A549 (cell line): ENCODE measurements around the gene MT1H. TPM values are rescaled to one million over a fixed set of nuclear protein-coding genes. Genes with fewer than 3 reads are reported as not detected.

Source experiments
- ATAC-seq, 2 experiments: fragments of 200-7000 bp in 1 of 2; fragments of >200 bp in 1 of 2; cut with Nextera tagmentation in 1 of 2; cut with Tn5 transposase in 1 of 2; 3 replicates each; pipeline versions ENCODE4 v1.8.0 to v1.9.1; 2018 to 2020; ENCODE audit warnings: mild to moderate bottlenecking in 1 of 2, moderate library complexity in 1 of 2
- CTCF ChIA-PET: fragments of 300-600 bp; sonication (Branson Sonifier 250); formaldehyde crosslinking; extraction: SDS; loops from one replicate; lab custom pipeline; 2021; ENCODE audit warnings: antibody characterized with exemption, inconsistent platforms; lab: Yijun Ruan, JAX
- POLR2A ChIA-PET: fragments of 350-600 bp; formaldehyde crosslinking; extraction: SDS; loops from one replicate; lab custom pipeline; 2021; ENCODE audit warnings: antibody characterized with exemption, inconsistent platforms; lab: Yijun Ruan, JAX
- DNase-seq, 2 experiments: peaks; one replicate each; pipeline versions ENCODE4 v3.0.0 to v3.0.0-alpha.2; 2011 to 2016; ENCODE audit warnings: low read depth in 1 of 2, low spot score in 1 of 2
- FAIRE-seq: peaks from 2 replicates; lab custom pipeline; 2011; peaks lifted over from hg19 to GRCh38; lab: Jason Lieb, UNC
- H3K27ac ChIP-seq, 2 experiments: fragments of >200 bp; sonication (Bioruptor Twin); formaldehyde crosslinking; 3 replicates each; pipeline ENCODE4 v1.5.1; 2016 to 2017
- H3K4me1 ChIP-seq: fragments of >200 bp; sonication (Bioruptor Twin); formaldehyde crosslinking; 3 replicates; pipeline ENCODE4 v1.6.1; 2016
- H3K4me2 ChIP-seq: fragments of >200 bp; sonication (Bioruptor Twin); formaldehyde crosslinking; 3 replicates; pipeline ENCODE4 v1.6.1; 2016
- H3K4me3 ChIP-seq: fragments of >200 bp; sonication (Bioruptor Twin); formaldehyde crosslinking; 3 replicates; pipeline ENCODE4 v1.5.1; 2016
- H3K9me3 ChIP-seq: fragments of >200 bp; sonication (Bioruptor Twin); formaldehyde crosslinking; 3 replicates; pipeline ENCODE4 v1.6.1; 2016
- BCL3 ChIP-seq: fragments of >200 bp; sonication (Bioruptor Twin); formaldehyde crosslinking; IDR thresholded peaks from 3 replicates; pipeline ENCODE4 v1.6.1; 2016
- CBX2 ChIP-seq: fragments of 200-600 bp; sonication (generic); IDR thresholded peaks from 2 replicates; pipeline ENCODE4 v1.6.1; 2016; ENCODE audit warnings: low read depth, mild to moderate bottlenecking, borderline replicate concordance
- CEBPB ChIP-seq, 2 experiments: fragments of >200 bp in 1 of 2; sonication (Bioruptor Twin) in 1 of 2; formaldehyde crosslinking in 1 of 2; IDR thresholded peaks; 2 replicates each; pipeline ENCODE4 v1.6.1; 2012 to 2016
- CHD4 ChIP-seq: fragments of 200-600 bp; sonication (generic); IDR thresholded peaks from 2 replicates; pipeline ENCODE4 v1.6.1; 2016; ENCODE audit warnings: antibody characterized with exemption, mild to moderate bottlenecking, borderline replicate concordance
- CTCF ChIP-seq: fragments of >200 bp; sonication (Bioruptor Twin); formaldehyde crosslinking; IDR thresholded peaks from 3 replicates; pipeline ENCODE4 v1.5.1; 2016
- E2F6 ChIP-seq: IDR thresholded peaks from 2 replicates; pipeline ENCODE4 v1.6.1; 2012; ENCODE audit warnings: low read depth, borderline replicate concordance
- EHF ChIP-seq: fragments of 250-450 bp; sonication (Bioruptor Pico); IDR thresholded peaks from 2 replicates; pipeline ENCODE4 v1.5.0; 2020; ENCODE audit warnings: mild to moderate bottlenecking
- ESRRA ChIP-seq: fragments of 150-350 bp; IDR thresholded peaks from 2 replicates; pipeline ENCODE4 v1.6.1; 2014; ENCODE audit warnings: mild to moderate bottlenecking, low read length, borderline replicate concordance
- FOSL2 ChIP-seq, 2 experiments: fragments of 450-650 bp in 1 of 2; fragments of >200 bp in 1 of 2; sonication (Bioruptor Twin) in 1 of 2; formaldehyde crosslinking; IDR thresholded peaks; 2 replicates each; pipeline versions ENCODE4 v1.5.0 to v1.6.1; 2016 to 2020; ENCODE audit warnings: mild to moderate bottlenecking in 1 of 2, moderate library complexity in 1 of 2
- FOXS1 ChIP-seq: fragments of 250-450 bp; sonication (Bioruptor Pico); IDR thresholded peaks from 2 replicates; pipeline ENCODE4 v1.5.0; 2020; ENCODE audit warnings: mild to moderate bottlenecking, moderate library complexity
- HDAC2 ChIP-seq: fragments of 200-600 bp; sonication (generic); IDR thresholded peaks from 2 replicates; pipeline ENCODE4 v1.6.1; 2016
- HES2 ChIP-seq: fragments of >200 bp; sonication (Bioruptor Twin); formaldehyde crosslinking; IDR thresholded peaks from 2 replicates; pipeline ENCODE4 v1.6.1; 2016
- JUN ChIP-seq, 2 experiments: fragments of >200 bp; sonication (Bioruptor Twin); formaldehyde crosslinking; IDR thresholded peaks; 2 replicates in 1 of 2; 3 replicates in 1 of 2; pipeline ENCODE4 v1.6.1; 2016 to 2017
- KDM1A ChIP-seq: fragments of 200-600 bp; sonication (generic); IDR thresholded peaks from 2 replicates; pipeline ENCODE4 v1.6.1; 2016; ENCODE audit warnings: low read depth, mild to moderate bottlenecking
- KDM5A ChIP-seq: fragments of 200-600 bp; sonication (generic); IDR thresholded peaks from 2 replicates; pipeline ENCODE4 v1.6.1; 2016; ENCODE audit warnings: antibody characterized with exemption, mild to moderate bottlenecking
- MYC ChIP-seq: IDR thresholded peaks from 2 replicates; pipeline ENCODE4 v1.6.1; 2012; ENCODE audit warnings: mild to moderate bottlenecking, inconsistent platforms, low read length, improper control_type of control experiment, borderline replicate concordance
- NFE2L2 ChIP-seq: fragments of 150-350 bp; conservative IDR thresholded peaks from 2 replicates; pipeline ENCODE4 v1.6.1; 2014; ENCODE audit warnings: low read length
- NPAS2 ChIP-seq: fragments of 250-450 bp; sonication (Bioruptor Pico); IDR thresholded peaks from 2 replicates; pipeline ENCODE4 v1.8.0; 2022; ENCODE audit warnings: mild to moderate bottlenecking, moderate library complexity, borderline replicate concordance
- NR3C1 ChIP-seq: fragments of >200 bp; sonication (Bioruptor Twin); formaldehyde crosslinking; IDR thresholded peaks from 3 replicates; pipeline ENCODE4 v1.6.1; 2017
- PHF8 ChIP-seq: fragments of 200-600 bp; sonication (generic); IDR thresholded peaks from 2 replicates; pipeline ENCODE4 v1.6.1; 2016; ENCODE audit warnings: low read depth, mild to moderate bottlenecking, antibody characterized with exemption, moderate library complexity, borderline replicate concordance
- POLR2A ChIP-seq: IDR thresholded peaks from 2 replicates; pipeline ENCODE4 v1.6.1; 2012; ENCODE audit warnings: mild to moderate bottlenecking, low read length
- POLR2AphosphoS2 ChIP-seq: conservative IDR thresholded peaks from 2 replicates; pipeline ENCODE4 v1.6.1; 2012; ENCODE audit warnings: low read length, improper control_type of control experiment, inconsistent platforms
- RCOR1 ChIP-seq: fragments of 150-350 bp; IDR thresholded peaks from 2 replicates; pipeline ENCODE4 v1.6.1; 2014; ENCODE audit warnings: antibody characterized with exemption, low read length, low read depth
- RFX5 ChIP-seq: fragments of 450-650 bp; IDR thresholded peaks from 2 replicates; pipeline ENCODE4 v1.7.1; 2014; ENCODE audit warnings: antibody characterized with exemption, mild to moderate bottlenecking, moderate library complexity
- RNF2 ChIP-seq: fragments of 200-600 bp; sonication (generic); IDR thresholded peaks from 2 replicates; pipeline ENCODE4 v1.6.1; 2016; ENCODE audit warnings: low read depth, mild to moderate bottlenecking, antibody characterized with exemption, moderate library complexity, borderline replicate concordance
- TFCP2L1 ChIP-seq: fragments of 250-450 bp; sonication (Bioruptor Pico); IDR thresholded peaks from 2 replicates; pipeline ENCODE4 v1.5.0; 2021; ENCODE audit warnings: mild to moderate bottlenecking
- TP53 ChIP-seq: fragments of 250-450 bp; sonication (Bioruptor Pico); IDR thresholded peaks from 2 replicates; pipeline ENCODE4 v1.5.0; 2021; ENCODE audit warnings: mild to moderate bottlenecking, moderate library complexity
- USF2 ChIP-seq: fragments of 450-650 bp; IDR thresholded peaks from 2 replicates; pipeline ENCODE4 v1.6.1; 2014; ENCODE audit warnings: antibody characterized with exemption
- ZC3H11A ChIP-seq: fragments of 450-650 bp; IDR thresholded peaks from 2 replicates; pipeline ENCODE4 v1.6.1; 2014; ENCODE audit warnings: antibody characterized with exemption, mild to moderate bottlenecking
- ZNF302 ChIP-seq: fragments of 250-450 bp; sonication (Bioruptor Pico); IDR thresholded peaks from 2 replicates; pipeline ENCODE4 v1.9.0; 2021; ENCODE audit warnings: inconsistent platforms, mild to moderate bottlenecking, moderate library complexity
- WGBS: methylation state at CpG from one replicate; pipeline ENCODE4 v1.1.6; 2017; ENCODE audit errors: missing lambda C conversion rate; 5-methylcytosine and 5-hydroxymethylcytosine counted together
- polyA plus RNA-seq, 4 experiments: library from polyadenylated mRNA; depleted of rRNA in 3 of 4; stranded (reverse); fragments of >200 nt; fragmentation: RNase III in 1 of 4; extraction: RNeasy Plus Mini Kit Qiagen cat#74134 plus additional on column Dnase treatment in 1 of 4; gene quantifications; 2 replicates in 3 of 4; 3 replicates in 1 of 4; pipeline ENCODE4 v1.2.3, GENCODE V29; 2011 to 2017

The MT1H gene
- polyA plus RNA-seq, 2 of the 4 experiments (the other 2 are of a cell fraction) = not detected

- H3K27ac ChIP-seq = no peak overlapping the region
- H3K9me3 ChIP-seq = peaks cover 6% of the 10 kb centered on the region; the same call in 1 of the 3 replicates
- H3K4me2 ChIP-seq = no peak overlapping the region
- ChIA-PET POLR2A (no interaction called here), CTCF (interaction anchor here (0.8 to 2.4 kb wide), 10 partner anchors 12 to 365 kb away, joined by 3 to 10 read pairs (median 5); no protein-coding TSS in a partner anchor)
- DNase-seq (no peak), ATAC-seq (no peak), FAIRE-seq (no peak)
- TF ChIP-seq MYC (no peak), CBX2 (no peak), RNF2 (no peak), EHF (CRISPR knock-in tag) (no peak), FOXS1 (CRISPR knock-in tag) (no peak), CTCF (no peak), TFCP2L1 (CRISPR knock-in tag) (no peak), KDM5A (no peak), KDM1A (no peak), HES2 (no peak), HDAC2 (no peak), PHF8 (no peak), RFX5 (no peak), CHD4 (no peak), BCL3 (no peak), POLR2A (no peak), NR3C1 (no peak)
- WGBS = 63% methylated on average over 5 of the region's 5 CpGs
- no peak overlapping the region for H3K4me3 ChIP-seq
- peaks cover 3% of the 10 kb centered on the region for H3K4me1 ChIP-seq
Measured at GRCh38 chr16:56697456-56698155, 28.0 kb downstream of the MT1H start.

GRCh38 chr16:56700195-56700594, 30.6 kb downstream of the MT1H start:
- TF ChIP-seq JUN (IDR thresholded peaks at IDR 0.05) = no peak
- TF ChIP-seq CEBPB (IDR thresholded peaks at IDR 0.05) = peak; percentile 51 to 78; a peak in 3 of 4 replicates
- TF ChIP-seq, all 56 proteins: peak for 1
- 93% methylated on average over 1 of the region's 1 CpG for WGBS
- ChIA-PET CTCF (interaction anchor here (1.1 to 4.6 kb wide), 12 partner anchors 9 to 373 kb away, joined by 3 to 104 read pairs (median 30); partner anchors contain the start of genes MT1X and MT2A), POLR2A (interaction anchor here (0.7 to 1.3 kb wide), 3 partner anchors 18 to 137 kb away, joined by 3 to 8 read pairs (median 5); partner anchors contain the start of genes MT1X and MT2A)
- Histone ChIP-seq H3K27ac (no peak overlapping the region; a peak in 1 of 6 replicates), H3K9me3 (0 out of 3 replicates have a peak, but pooled peaks cover 6% of the 10 kb centered on the region), H3K4me3 (no peak overlapping the region), H3K4me2 (no peak overlapping the region), H3K4me1 (peaks cover 2% of the 10 kb centered on the region; the same call in 1 of the 3 replicates)
- FAIRE-seq (no peak), DNase-seq (no peak), ATAC-seq (no peak)

- H3K4me2 ChIP-seq = no peak overlapping the region
- no peak for FAIRE-seq
- H3K4me1 ChIP-seq = peaks cover 2% of the 10 kb centered on the region; the same call in 1 of the 3 replicates
- H3K4me3 ChIP-seq = no peak overlapping the region
- ATAC-seq = no peak
- 0 out of 3 replicates have a peak, but pooled peaks cover 6% of the 10 kb centered on the region for H3K9me3 ChIP-seq
- H3K27ac ChIP-seq = no peak overlapping the region
- ChIA-PET CTCF (interaction anchor here (0.6 to 4.6 kb wide), 21 partner anchors 9 to 399 kb away, joined by 3 to 104 read pairs (median 22); partner anchors contain the start of genes BBS2, MT1A, MT1G and MT1X), POLR2A (interaction anchor here (0.7 to 1.5 kb wide), 4 partner anchors 16 to 137 kb away, joined by 3 to 8 read pairs (median 4); partner anchors contain the start of genes MT1X and MT2A)
- 94% methylated on average over 1 of the region's 1 CpG for WGBS
- no peak for DNase-seq
- TF ChIP-seq ZC3H11A = no peak
- no peak for TF ChIP-seq RCOR1
- no peak for TF ChIP-seq CEBPB (IDR thresholded peaks at IDR 0.05)
- no peak for TF ChIP-seq ZNF302 (CRISPR knock-in tag)
- TF ChIP-seq NFE2L2 = no peak
- TF ChIP-seq POLR2AphosphoS2 = no peak
- TF ChIP-seq E2F6 = no peak
- TF ChIP-seq FOSL2 (IDR thresholded peaks at IDR 0.05) = no peak
- TF ChIP-seq FOSL2 (CRISPR knock-in tag; IDR thresholded peaks at IDR 0.05) = no peak
- TF ChIP-seq USF2 = no peak
- TF ChIP-seq ESRRA = no peak
- no peak for TF ChIP-seq CBX2
- no peak for TF ChIP-seq TP53 (CRISPR knock-in tag)
- TF ChIP-seq NPAS2 (CRISPR knock-in tag) = no peak
Measured at GRCh38 chr16:56700631-56701030, 31.0 kb downstream of the MT1H start.
